Gastroesophageal sphincter (tissue), 3 donors: ENCODE data around the gene NLGN4X.

ENCODE experiments used
- CTCF ChIP-seq, 4 experiments: fragments of 200-600 bp in 2 of 4; fragments of 450-650 bp in 2 of 4; sonication (generic) in 1 of 4; IDR thresholded peaks; one replicate each; pipeline ENCODE4 v1.5.1; 2017 to 2019; ENCODE audit warnings: antibody characterized with exemption in 4 of 4, mild to moderate bottlenecking in 2 of 4, moderate library complexity in 2 of 4
- EP300 ChIP-seq: sonication (generic); formaldehyde crosslinking; IDR thresholded peaks from one replicate; pipeline ENCODE4 v1.6.1; 2017; ENCODE audit warnings: antibody characterized with exemption, mild to moderate bottlenecking
- POLR2A ChIP-seq, 2 donors: fragments of 450-650 bp; IDR thresholded peaks; one replicate each; pipeline ENCODE4 v1.6.1; 2017; ENCODE audit warnings: antibody characterized with exemption in 2 of 2, mild to moderate bottlenecking in 2 of 2, moderate library complexity in 1 of 2
- POLR2AphosphoS5 ChIP-seq: sonication (generic); formaldehyde crosslinking; IDR thresholded peaks from one replicate; pipeline ENCODE4 v1.6.1; 2017; ENCODE audit warnings: antibody characterized with exemption

GRCh38 chrX:5916945-5917344 is 311.7 kb downstream of the NLGN4X start:
- TF ChIP-seq CTCF (IDR thresholded peaks at IDR 0.05) (no peak), EP300 (no peak), POLR2AphosphoS5 (no peak), POLR2A (IDR thresholded peaks at IDR 0.05) (no peak)
